DND-41 (cell line): ENCODE data around the gene ITGA8.

ENCODE experiments used
- ATAC-seq: fragments of 200-7000 bp; cut with Tn5 transposase; 3 replicates; pipeline ENCODE4 v1.9.1; 2021; ENCODE audit warnings: low read depth; ENCODE audit not compliant: insufficient read depth
- DNase-seq: peaks from one replicate; pipeline ENCODE4 v3.0.0-alpha.2; 2020
- H2AFZ ChIP-seq: 2 replicates; pipeline ENCODE4 v1.6.0; 2012; ENCODE audit warnings: low read depth, low read length
- H3K27ac ChIP-seq: 2 replicates; pipeline ENCODE4 v1.5.1; 2012; ENCODE audit warnings: low read length, inconsistent platforms
- H3K27me3 ChIP-seq: fragments of 200-600 bp; sonication (generic); 2 replicates; pipeline ENCODE4 v1.6.0; 2012; ENCODE audit warnings: low read length, mild to moderate bottlenecking, inconsistent platforms; ENCODE audit not compliant: insufficient read depth, poor library complexity
- H3K36me3 ChIP-seq: 2 replicates; pipeline ENCODE4 v1.5.1; 2012; ENCODE audit warnings: low read length, inconsistent platforms; ENCODE audit not compliant: insufficient read depth
- H3K4me1 ChIP-seq: 2 replicates; pipeline ENCODE4 v1.5.1; 2012; ENCODE audit warnings: mild to moderate bottlenecking, low read length; ENCODE audit not compliant: insufficient read depth
- H3K4me2 ChIP-seq: 2 replicates; pipeline ENCODE4 v1.6.0; 2012; ENCODE audit warnings: mild to moderate bottlenecking, moderate library complexity, low read length, inconsistent platforms; ENCODE audit not compliant: insufficient read depth
- H3K4me3 ChIP-seq, 2 experiments: fragments of 200-600 bp in 1 of 2; shearing (Covaris generic) in 1 of 2; 2 replicates each; pipeline ENCODE4 v1.5.1; 2012 to 2016; ENCODE audit warnings: inconsistent platforms in 2 of 2, low read length in 2 of 2, mild to moderate bottlenecking in 2 of 2, low read depth in 1 of 2, moderate library complexity in 1 of 2
- H3K79me2 ChIP-seq: 2 replicates; pipeline ENCODE4 v1.6.0; 2012; ENCODE audit warnings: low read length, inconsistent platforms; ENCODE audit not compliant: insufficient read depth
- H3K9ac ChIP-seq: 2 replicates; pipeline ENCODE4 v1.6.0; 2012; ENCODE audit warnings: low read depth, mild to moderate bottlenecking, inconsistent platforms, low read length, moderate library complexity
- H3K9me3 ChIP-seq: 2 replicates; pipeline ENCODE4 v1.5.1; 2012; ENCODE audit warnings: low read length, moderate library complexity, mild to moderate bottlenecking, inconsistent platforms; ENCODE audit not compliant: insufficient read depth, severe bottlenecking
- H4K20me1 ChIP-seq: 2 replicates; pipeline ENCODE4 v1.6.0; 2012; ENCODE audit warnings: low read length; ENCODE audit not compliant: insufficient read depth
- CTCF ChIP-seq: IDR thresholded peaks from 2 replicates; pipeline ENCODE4 v1.5.1; 2012; ENCODE audit warnings: borderline replicate concordance, low read length, moderate library complexity, mild to moderate bottlenecking; ENCODE audit not compliant: poor library complexity, severe bottlenecking; ENCODE audit errors: extremely low read depth
- EZH2 ChIP-seq: IDR thresholded peaks from 3 replicates; pipeline ENCODE4 v1.6.1; 2012; ENCODE audit warnings: borderline replicate concordance, low read depth, mild to moderate bottlenecking, moderate library complexity, low read length, inconsistent platforms; ENCODE audit not compliant: severe bottlenecking

Gene ITGA8

GRCh38 chr10:15744217-15744865, 24.6 kb upstream of the ITGA8 start:
- no peaks in the 10 kb centered on the region for H3K36me3 ChIP-seq
- DNase-seq: peak; percentile 56
- H3K4me2 ChIP-seq: no peak overlapping the region
- no peak overlapping the region for H2AFZ ChIP-seq
- TF ChIP-seq EZH2 (no peak), CTCF (peak; percentile 80)
- H3K9ac ChIP-seq: no peak overlapping the region
- H4K20me1 ChIP-seq: no peaks in the 10 kb centered on the region
- H3K4me3 ChIP-seq: no peak overlapping the region
- peak; percentile 76; the same call in 2 of the 3 replicates for ATAC-seq
- no peak overlapping the region for H3K27ac ChIP-seq
- no peaks in the 10 kb centered on the region for H3K9me3 ChIP-seq
- H3K4me1 ChIP-seq: no peaks in the 10 kb centered on the region
- no peaks in the 10 kb centered on the region for H3K27me3 ChIP-seq
- no peaks in the 10 kb centered on the region for H3K79me2 ChIP-seq

GRCh38 chr10:15743443-15743842, 23.7 kb upstream of the ITGA8 start:
- no peak overlapping the region for H3K4me2 ChIP-seq
- H2AFZ ChIP-seq: no peak overlapping the region
- no peaks in the 10 kb centered on the region for H3K4me1 ChIP-seq
- no peak overlapping the region for H3K4me3 ChIP-seq
- TF ChIP-seq CTCF (no peak), EZH2 (no peak)
- H3K27ac ChIP-seq: no peak overlapping the region
- no peaks in the 10 kb centered on the region for H3K9me3 ChIP-seq
- ATAC-seq (no peak), DNase-seq (no peak)
- H3K27me3 ChIP-seq: no peaks in the 10 kb centered on the region
- H4K20me1 ChIP-seq: no peaks in the 10 kb centered on the region
- no peak overlapping the region for H3K9ac ChIP-seq
- no peaks in the 10 kb centered on the region for H3K36me3 ChIP-seq
- H3K79me2 ChIP-seq: no peaks in the 10 kb centered on the region

GRCh38 chr10:15742836-15743235, 23.1 kb upstream of the ITGA8 start:
- TF ChIP-seq EZH2 (no peak), CTCF (no peak)

More at GRCh38 chr10:15742836-15743235, 23.1 kb upstream of the ITGA8 start:
- Histone ChIP-seq H3K4me2 (no peak overlapping the region), H3K27me3 (no peaks in the 10 kb centered on the region), H3K9me3 (no peaks in the 10 kb centered on the region), H3K9ac (no peak overlapping the region), H2AFZ (no peak overlapping the region), H3K27ac (no peak overlapping the region), H3K4me1 (no peaks in the 10 kb centered on the region), H3K79me2 (no peaks in the 10 kb centered on the region), H3K36me3 (no peaks in the 10 kb centered on the region), H3K4me3 (no peak overlapping the region), H4K20me1 (no peaks in the 10 kb centered on the region)
- ATAC-seq (no peak), DNase-seq (no peak)
